SK-N-SH treated with all-trans-retinoic acid at 6 μM for 48 hours (cell line): ENCODE results near the gene SCAMP5.

Experiments
- ATAC-seq: fragments of 200-7000 bp; cut with Tn5 transposase; 3 replicates; pipeline ENCODE4 v1.9.1; 2020; ENCODE audit warnings: mild to moderate bottlenecking, moderate library complexity
- BACH2 ChIP-seq: fragments of 250-450 bp; sonication (Bioruptor Pico); IDR thresholded peaks from 2 replicates; pipeline ENCODE4 v1.9.0; 2021; ENCODE audit warnings: mild to moderate bottlenecking, borderline replicate concordance
- ESRRG ChIP-seq: fragments of 250-450 bp; sonication (Bioruptor Pico); IDR thresholded peaks from 2 replicates; pipeline ENCODE4 v1.6.1; 2021; ENCODE audit warnings: mild to moderate bottlenecking
- GLIS3 ChIP-seq: fragments of 250-450 bp; sonication (Bioruptor Pico); IDR thresholded peaks from 2 replicates; pipeline ENCODE4 v1.5.0; 2020; ENCODE audit warnings: mild to moderate bottlenecking, moderate library complexity
- ISL1 ChIP-seq: fragments of 250-450 bp; sonication (Bioruptor Pico); IDR thresholded peaks from 2 replicates; pipeline ENCODE4 v2.1.2; 2022; ENCODE audit warnings: mild to moderate bottlenecking, moderate library complexity
- OSR1 ChIP-seq: fragments of 250-450 bp; sonication (Bioruptor Pico); IDR thresholded peaks from 2 replicates; pipeline ENCODE4 v1.8.0; 2022; ENCODE audit warnings: moderate library complexity, mild to moderate bottlenecking, inconsistent platforms
- PATZ1 ChIP-seq: fragments of 250-450 bp; sonication (Bioruptor Pico); IDR thresholded peaks from 2 replicates; pipeline ENCODE4 v1.8.0; 2020; ENCODE audit warnings: mild to moderate bottlenecking, moderate library complexity, borderline replicate concordance
- PPARA ChIP-seq: fragments of 250-450 bp; sonication (Bioruptor Pico); IDR thresholded peaks from 2 replicates; pipeline ENCODE4 v1.5.0; 2020; ENCODE audit warnings: mild to moderate bottlenecking, borderline replicate concordance
- SNAI2 ChIP-seq: fragments of 250-450 bp; sonication (Bioruptor Pico); IDR thresholded peaks from 2 replicates; pipeline ENCODE4 v1.5.0; 2020; ENCODE audit warnings: mild to moderate bottlenecking, moderate library complexity
- TCF4 ChIP-seq: fragments of 250-450 bp; sonication (Bioruptor Pico); IDR thresholded peaks from 2 replicates; pipeline ENCODE4 v1.8.0; 2021; ENCODE audit warnings: mild to moderate bottlenecking, moderate library complexity, borderline replicate concordance
- TOX ChIP-seq: fragments of 250-450 bp; sonication (Bioruptor Pico); IDR thresholded peaks from 2 replicates; pipeline ENCODE4 v1.8.0; 2021; ENCODE audit warnings: mild to moderate bottlenecking, moderate library complexity, borderline replicate concordance
- ZC3H10 ChIP-seq: fragments of 250-450 bp; sonication (Bioruptor Pico); IDR thresholded peaks from 2 replicates; pipeline ENCODE4 v1.5.1; 2021; ENCODE audit warnings: mild to moderate bottlenecking, moderate library complexity
- ZFP3 ChIP-seq: fragments of 250-450 bp; sonication (Bioruptor Pico); IDR thresholded peaks from 2 replicates; pipeline ENCODE4 v1.5.0; 2020; ENCODE audit warnings: mild to moderate bottlenecking, moderate library complexity
- ZNF565 ChIP-seq: fragments of 450-650 bp; formaldehyde crosslinking; conservative IDR thresholded peaks from 2 replicates; pipeline ENCODE4 v1.5.0; 2020; ENCODE audit warnings: low read depth, mild to moderate bottlenecking, moderate library complexity
- ZNF70 ChIP-seq: fragments of 450-650 bp; formaldehyde crosslinking; IDR thresholded peaks from 2 replicates; pipeline ENCODE4 v1.5.0; 2020; ENCODE audit warnings: mild to moderate bottlenecking, moderate library complexity
- ZNF8 ChIP-seq: fragments of 450-650 bp; formaldehyde crosslinking; IDR thresholded peaks from 2 replicates; pipeline ENCODE4 v1.5.0; 2020; ENCODE audit warnings: mild to moderate bottlenecking, moderate library complexity
- TF ChIP-seq, protein P1 (sequence below): fragments of 250-450 bp; sonication (Bioruptor Pico); IDR thresholded peaks from 2 replicates; pipeline ENCODE4 v1.5.1; 2021; ENCODE audit warnings: mild to moderate bottlenecking, moderate library complexity
- TF ChIP-seq, protein P2 (sequence below): fragments of 250-450 bp; sonication (Bioruptor Pico); IDR thresholded peaks from 2 replicates; pipeline ENCODE4 v1.8.0; 2021; ENCODE audit warnings: low read depth, mild to moderate bottlenecking, moderate library complexity, borderline replicate concordance
- TF ChIP-seq, protein P3 (sequence below): fragments of 250-450 bp; sonication (Bioruptor Pico); IDR thresholded peaks from 2 replicates; pipeline ENCODE4 v1.5.0; 2020; ENCODE audit warnings: mild to moderate bottlenecking, moderate library complexity
- TF ChIP-seq, protein P4 (sequence below): fragments of 250-450 bp; sonication (Bioruptor Pico); IDR thresholded peaks from 2 replicates; pipeline ENCODE4 v1.5.1; 2020; ENCODE audit warnings: low read depth, mild to moderate bottlenecking, moderate library complexity

SCAMP5 gene

GRCh38 chr15:75062706-75063105 is 67.3 kb downstream of the SCAMP5 start:
- no peak for TF ChIP-seq GLIS3 (CRISPR knock-in tag)
- TF ChIP-seq BACH2: no peak
- no peak for TF ChIP-seq TOX (CRISPR knock-in tag)
- TF ChIP-seq, protein P1, sequence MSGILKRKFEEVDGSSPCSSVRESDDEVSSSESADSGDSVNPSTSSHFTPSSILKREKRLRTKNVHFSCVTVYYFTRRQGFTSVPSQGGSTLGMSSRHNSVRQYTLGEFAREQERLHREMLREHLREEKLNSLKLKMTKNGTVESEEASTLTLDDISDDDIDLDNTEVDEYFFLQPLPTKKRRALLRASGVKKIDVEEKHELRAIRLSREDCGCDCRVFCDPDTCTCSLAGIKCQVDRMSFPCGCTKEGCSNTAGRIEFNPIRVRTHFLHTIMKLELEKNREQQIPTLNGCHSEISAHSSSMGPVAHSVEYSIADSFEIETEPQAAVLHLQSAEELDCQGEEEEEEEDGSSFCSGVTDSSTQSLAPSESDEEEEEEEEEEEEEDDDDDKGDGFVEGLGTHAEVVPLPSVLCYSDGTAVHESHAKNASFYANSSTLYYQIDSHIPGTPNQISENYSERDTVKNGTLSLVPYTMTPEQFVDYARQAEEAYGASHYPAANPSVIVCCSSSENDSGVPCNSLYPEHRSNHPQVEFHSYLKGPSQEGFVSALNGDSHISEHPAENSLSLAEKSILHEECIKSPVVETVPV (CRISPR knock-in tag): no peak
- no peak for TF ChIP-seq OSR1 (CRISPR knock-in tag)
- TF ChIP-seq ZNF8 (CRISPR knock-in tag): no peak
- no peak for TF ChIP-seq SNAI2 (CRISPR knock-in tag)
- no peak for TF ChIP-seq ZC3H10 (CRISPR knock-in tag)
- TF ChIP-seq PATZ1 (CRISPR knock-in tag): no peak
- no peak for TF ChIP-seq ZNF565 (CRISPR knock-in tag)
- no peak for TF ChIP-seq ESRRG (CRISPR knock-in tag)
- no peak for TF ChIP-seq ZFP3
- no peak for TF ChIP-seq ISL1 (CRISPR knock-in tag)
- TF ChIP-seq, protein P2, sequence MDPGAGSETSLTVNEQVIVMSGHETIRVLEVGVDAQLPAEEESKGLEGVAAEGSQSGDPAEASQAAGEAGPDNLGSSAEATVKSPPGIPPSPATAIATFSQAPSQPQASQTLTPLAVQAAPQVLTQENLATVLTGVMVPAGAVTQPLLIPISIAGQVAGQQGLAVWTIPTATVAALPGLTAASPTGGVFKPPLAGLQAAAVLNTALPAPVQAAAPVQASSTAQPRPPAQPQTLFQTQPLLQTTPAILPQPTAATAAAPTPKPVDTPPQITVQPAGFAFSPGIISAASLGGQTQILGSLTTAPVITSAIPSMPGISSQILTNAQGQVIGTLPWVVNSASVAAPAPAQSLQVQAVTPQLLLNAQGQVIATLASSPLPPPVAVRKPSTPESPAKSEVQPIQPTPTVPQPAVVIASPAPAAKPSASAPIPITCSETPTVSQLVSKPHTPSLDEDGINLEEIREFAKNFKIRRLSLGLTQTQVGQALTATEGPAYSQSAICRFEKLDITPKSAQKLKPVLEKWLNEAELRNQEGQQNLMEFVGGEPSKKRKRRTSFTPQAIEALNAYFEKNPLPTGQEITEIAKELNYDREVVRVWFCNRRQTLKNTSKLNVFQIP (CRISPR knock-in tag): no peak
- TF ChIP-seq, protein P3, sequence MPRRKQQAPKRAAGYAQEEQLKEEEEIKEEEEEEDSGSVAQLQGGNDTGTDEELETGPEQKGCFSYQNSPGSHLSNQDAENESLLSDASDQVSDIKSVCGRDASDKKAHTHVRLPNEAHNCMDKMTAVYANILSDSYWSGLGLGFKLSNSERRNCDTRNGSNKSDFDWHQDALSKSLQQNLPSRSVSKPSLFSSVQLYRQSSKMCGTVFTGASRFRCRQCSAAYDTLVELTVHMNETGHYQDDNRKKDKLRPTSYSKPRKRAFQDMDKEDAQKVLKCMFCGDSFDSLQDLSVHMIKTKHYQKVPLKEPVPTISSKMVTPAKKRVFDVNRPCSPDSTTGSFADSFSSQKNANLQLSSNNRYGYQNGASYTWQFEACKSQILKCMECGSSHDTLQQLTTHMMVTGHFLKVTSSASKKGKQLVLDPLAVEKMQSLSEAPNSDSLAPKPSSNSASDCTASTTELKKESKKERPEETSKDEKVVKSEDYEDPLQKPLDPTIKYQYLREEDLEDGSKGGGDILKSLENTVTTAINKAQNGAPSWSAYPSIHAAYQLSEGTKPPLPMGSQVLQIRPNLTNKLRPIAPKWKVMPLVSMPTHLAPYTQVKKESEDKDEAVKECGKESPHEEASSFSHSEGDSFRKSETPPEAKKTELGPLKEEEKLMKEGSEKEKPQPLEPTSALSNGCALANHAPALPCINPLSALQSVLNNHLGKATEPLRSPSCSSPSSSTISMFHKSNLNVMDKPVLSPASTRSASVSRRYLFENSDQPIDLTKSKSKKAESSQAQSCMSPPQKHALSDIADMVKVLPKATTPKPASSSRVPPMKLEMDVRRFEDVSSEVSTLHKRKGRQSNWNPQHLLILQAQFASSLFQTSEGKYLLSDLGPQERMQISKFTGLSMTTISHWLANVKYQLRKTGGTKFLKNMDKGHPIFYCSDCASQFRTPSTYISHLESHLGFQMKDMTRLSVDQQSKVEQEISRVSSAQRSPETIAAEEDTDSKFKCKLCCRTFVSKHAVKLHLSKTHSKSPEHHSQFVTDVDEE (CRISPR knock-in tag): no peak
- no peak for ATAC-seq

GRCh38 chr15:75063338-75063737 is 68.0 kb downstream of the SCAMP5 start:
- TF ChIP-seq TCF4 (CRISPR knock-in tag) (no peak), PPARA (no peak), ZNF565 (CRISPR knock-in tag) (no peak)
- TF ChIP-seq, protein P2 (CRISPR knock-in tag): no peak
- TF ChIP-seq, protein P3 (CRISPR knock-in tag): no peak
- ATAC-seq: no peak

DNA sequence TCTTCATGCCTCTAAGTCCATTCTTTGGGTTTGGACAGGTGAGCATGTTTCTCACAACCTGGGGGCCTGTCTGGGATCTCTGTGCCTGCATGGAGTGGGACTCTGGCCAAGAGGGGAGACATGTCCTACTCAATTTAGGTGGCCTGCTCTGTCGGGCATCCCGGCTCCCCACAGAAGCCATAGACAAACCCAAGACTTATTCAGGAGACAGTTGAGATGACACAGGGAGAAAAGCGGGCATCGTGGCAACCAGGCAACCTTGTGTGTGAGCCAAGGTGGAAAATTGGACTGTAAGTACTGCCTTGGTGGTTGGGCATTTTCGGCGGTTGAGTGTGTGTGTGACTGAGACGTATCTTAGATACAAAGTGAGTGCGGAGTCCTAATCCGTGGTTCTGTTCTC is 68.5 kb downstream of the SCAMP5 start:
- ATAC-seq: no peak
- TF ChIP-seq ZNF70 (CRISPR knock-in tag) (no peak), PATZ1 (CRISPR knock-in tag) (no peak), ZNF565 (CRISPR knock-in tag) (no peak), GLIS3 (CRISPR knock-in tag) (no peak), TCF4 (CRISPR knock-in tag) (no peak), ZFP3 (no peak), TOX (CRISPR knock-in tag) (no peak)
- TF ChIP-seq, protein P1 (CRISPR knock-in tag): no peak
- TF ChIP-seq, protein P4, sequence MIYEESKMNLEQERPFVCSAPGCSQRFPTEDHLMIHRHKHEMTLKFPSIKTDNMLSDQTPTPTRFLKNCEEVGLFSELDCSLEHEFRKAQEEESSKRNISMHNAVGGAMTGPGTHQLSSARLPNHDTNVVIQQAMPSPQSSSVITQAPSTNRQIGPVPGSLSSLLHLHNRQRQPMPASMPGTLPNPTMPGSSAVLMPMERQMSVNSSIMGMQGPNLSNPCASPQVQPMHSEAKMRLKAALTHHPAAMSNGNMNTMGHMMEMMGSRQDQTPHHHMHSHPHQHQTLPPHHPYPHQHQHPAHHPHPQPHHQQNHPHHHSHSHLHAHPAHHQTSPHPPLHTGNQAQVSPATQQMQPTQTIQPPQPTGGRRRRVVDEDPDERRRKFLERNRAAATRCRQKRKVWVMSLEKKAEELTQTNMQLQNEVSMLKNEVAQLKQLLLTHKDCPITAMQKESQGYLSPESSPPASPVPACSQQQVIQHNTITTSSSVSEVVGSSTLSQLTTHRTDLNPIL (CRISPR knock-in tag): no peak
